ENCODE data around the gene AASDHPPT.
"Not testable (repeated sequence)": the region's sequence is repeated elsewhere in the genome, so short reads cannot be mapped to it uniquely, and the experiment has no call there.

The AASDHPPT gene, protein sequence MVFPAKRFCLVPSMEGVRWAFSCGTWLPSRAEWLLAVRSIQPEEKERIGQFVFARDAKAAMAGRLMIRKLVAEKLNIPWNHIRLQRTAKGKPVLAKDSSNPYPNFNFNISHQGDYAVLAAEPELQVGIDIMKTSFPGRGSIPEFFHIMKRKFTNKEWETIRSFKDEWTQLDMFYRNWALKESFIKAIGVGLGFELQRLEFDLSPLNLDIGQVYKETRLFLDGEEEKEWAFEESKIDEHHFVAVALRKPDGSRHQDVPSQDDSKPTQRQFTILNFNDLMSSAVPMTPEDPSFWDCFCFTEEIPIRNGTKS

DNA sequence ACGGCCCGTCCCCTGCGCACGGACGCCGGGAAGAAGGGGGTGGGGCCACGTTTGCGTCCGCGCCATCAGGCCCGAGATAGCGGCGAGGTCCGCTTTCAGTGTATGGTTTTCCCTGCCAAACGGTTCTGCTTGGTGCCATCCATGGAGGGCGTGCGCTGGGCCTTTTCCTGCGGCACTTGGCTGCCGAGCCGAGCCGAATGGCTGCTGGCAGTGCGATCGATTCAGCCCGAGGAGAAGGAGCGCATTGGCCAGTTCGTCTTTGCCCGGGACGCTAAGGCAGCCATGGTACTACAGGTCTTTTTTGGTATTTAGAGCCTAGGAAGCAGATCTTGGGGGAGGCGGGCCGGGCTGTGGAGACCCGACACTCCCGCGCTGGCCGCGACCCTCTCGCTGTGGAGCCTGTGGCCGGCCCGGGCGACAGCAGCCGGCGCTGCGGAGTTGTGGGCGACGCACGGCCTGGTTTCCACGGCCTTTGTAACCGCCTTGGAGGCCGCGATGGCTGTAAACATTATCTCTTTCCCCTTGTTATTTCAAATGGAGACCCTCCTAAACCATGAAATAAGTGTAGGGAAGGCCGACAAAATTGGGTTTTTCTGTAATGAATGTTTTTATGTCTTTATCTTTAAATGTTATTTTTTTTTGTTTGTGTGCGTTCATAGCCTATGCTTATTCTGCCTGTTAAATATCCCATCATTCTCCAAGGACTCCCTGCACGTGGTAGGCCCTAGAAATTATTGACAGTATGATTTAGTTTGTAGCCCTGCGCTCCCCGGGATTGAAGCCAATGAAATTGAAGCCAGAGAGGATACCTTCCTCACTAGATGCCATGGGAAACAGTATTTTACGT, at the start of gene AASDHPPT:
Gene AASDHPPT, plus strand, starts transcription at position 54 of the 847 bp plus-strand sequence. Its CDS starts 49 bp downstream, at position 103.
- DNase-seq (ENCODE audit: low read depth in 2 of 2): no peak

DNA sequence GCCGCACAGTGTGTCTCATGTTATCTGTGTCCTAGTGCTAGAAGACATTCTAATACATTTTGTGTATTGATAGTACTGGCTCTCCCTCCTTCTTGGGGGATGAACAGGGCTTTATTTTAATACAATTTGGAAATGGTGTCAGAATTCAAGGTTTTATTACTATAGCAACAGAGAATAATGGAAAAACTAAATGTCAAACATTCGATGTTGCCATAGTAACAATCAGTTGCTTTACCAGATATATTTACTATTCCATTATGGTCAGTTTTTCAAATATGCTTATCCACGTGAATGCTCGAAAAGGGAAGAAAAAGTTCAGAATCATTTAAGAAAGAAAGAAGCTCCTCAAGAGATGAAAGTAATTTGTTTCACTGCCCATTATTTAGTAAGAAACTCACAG, 46.9 kb upstream of the AASDHPPT start:
- no peak for DNase-seq (ENCODE audit: low read depth in 2 of 2)

DNA sequence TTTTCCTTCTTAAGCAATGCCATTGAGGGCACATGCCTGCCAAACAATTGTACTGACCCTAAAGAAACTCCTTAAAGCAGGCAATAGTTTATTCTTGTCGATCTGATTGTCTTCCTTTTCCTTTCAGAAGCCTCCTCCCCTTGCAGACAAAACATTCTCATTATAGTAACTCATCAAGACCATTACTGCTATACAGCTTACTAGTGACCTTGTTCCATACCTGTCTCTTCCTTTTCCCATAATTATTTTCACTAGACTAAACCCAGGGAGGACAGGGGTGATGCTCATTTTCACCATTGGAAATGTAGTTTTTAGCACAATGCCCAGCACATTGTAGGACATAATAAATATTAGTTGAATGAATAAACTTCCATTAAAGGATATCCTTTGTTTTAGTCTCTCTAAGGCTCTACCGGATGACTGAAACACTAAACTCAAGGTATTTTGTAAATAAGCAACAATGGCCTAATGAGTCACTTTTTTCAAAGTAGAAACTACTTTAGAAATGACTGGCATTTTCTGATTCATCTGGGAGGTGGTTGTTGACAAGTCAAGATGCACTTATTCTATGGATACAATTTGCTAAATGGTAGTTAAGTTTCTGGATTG, 46.2 kb upstream of the AASDHPPT start:
- DNase-seq (ENCODE audit: low read depth in 2 of 2): no peak

DNA sequence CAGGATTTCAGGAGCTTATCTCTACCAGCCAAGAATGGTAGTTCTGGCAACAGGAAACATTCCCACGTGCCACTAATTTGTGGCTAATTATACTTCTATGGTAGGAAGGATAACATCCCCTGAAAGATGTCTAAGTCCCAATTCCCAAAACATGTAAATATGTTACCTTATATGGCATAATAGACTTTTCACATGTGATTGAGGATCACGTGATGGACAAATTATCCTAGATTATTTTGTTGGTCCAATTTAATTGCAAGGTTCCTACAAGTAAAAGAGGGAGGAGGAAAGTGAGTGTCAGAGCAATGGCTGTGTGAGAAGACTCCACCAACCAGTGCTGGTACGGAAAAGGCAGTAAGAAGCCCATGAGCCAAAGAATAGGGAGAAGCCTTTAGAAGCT, 45.5 kb upstream of the AASDHPPT start:
- DNase-seq (ENCODE audit: low read depth in 2 of 2): no peak

DNA sequence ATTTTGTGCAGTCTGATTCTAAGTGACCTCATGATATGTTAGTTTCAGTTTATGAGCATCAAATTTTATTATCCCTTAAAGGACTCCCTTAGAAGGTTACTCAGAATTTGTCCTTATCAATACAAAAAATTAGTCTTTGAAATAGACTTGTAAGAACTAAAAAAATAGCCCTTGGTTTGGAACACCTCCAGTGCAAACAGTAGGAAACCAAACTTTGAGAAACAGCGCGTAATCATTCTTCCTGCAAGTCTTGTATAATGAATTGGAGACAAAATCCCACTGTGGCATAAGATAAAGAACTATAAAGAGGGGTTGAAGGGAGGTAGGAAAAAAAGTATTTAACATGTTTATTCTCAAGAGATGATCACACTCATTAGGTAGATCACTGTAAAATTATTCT, 44.6 kb upstream of the AASDHPPT start:
- no peak for DNase-seq (ENCODE audit: low read depth in 2 of 2)

- DNase-seq (ENCODE audit: low read depth in 2 of 2): no peak
These were observed 33.9 kb upstream of the AASDHPPT start for GRCh38 chr11:106043540-106043939.

DNA sequence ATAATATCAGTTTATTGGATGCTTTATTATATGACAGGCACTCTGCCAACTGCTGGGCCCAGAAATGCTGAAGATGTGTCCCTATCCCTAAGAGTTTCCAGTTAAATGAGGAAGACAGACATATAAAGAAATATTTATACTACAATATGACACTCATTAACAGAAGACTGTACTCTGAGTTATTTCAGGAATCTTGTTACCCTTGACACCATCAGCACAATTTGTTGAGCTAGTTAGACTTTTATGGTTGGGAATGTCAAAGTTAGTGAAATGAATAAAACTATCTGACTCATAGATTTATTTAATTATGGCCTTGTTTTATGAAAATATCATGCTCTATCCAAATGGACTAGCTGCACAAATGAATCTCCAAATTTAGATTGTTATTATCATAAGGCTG, 29.8 kb upstream of the AASDHPPT start:
- no peak for DNase-seq (ENCODE audit: low read depth in 2 of 2)

DNA sequence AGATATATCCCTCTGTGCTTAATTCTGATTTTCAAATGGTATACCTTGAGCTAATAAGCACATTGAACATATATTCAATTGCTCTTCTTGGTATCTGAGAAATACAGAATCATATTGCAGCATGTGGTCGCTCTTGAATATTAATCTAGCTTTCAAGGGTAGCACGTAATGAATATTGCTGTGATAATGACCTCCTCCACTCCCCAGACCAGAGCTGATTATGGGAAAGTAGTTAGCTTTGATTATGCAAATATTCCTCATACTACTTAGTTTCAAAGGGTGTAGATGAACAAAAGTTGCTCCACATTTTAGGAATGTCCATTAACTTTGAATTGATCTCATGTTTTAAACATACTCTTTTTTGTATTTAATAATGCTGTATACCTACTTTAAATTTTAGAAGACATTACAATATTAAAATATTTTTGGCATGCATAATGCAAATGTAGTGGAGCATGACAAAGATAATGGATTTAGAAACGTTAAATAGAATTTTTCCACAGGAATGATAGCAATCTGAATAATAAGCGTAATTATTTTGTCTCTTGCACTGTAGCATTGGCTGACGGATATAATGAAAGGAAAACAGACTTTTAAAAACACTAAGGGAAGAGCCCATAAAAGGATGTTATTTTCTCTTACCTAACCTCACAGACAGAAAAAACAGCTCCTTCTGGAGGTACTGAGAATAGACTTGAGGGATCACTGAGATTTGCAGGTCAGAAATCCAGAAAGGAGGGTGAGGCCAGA, 27.6 kb upstream of the AASDHPPT start:
- DNase-seq (ENCODE audit: low read depth in 2 of 2): no peak

- no peak for DNase-seq (ENCODE audit: low read depth in 2 of 2)
These were observed 26.4 kb upstream of the AASDHPPT start for GRCh38 chr11:106051103-106051502.

DNA sequence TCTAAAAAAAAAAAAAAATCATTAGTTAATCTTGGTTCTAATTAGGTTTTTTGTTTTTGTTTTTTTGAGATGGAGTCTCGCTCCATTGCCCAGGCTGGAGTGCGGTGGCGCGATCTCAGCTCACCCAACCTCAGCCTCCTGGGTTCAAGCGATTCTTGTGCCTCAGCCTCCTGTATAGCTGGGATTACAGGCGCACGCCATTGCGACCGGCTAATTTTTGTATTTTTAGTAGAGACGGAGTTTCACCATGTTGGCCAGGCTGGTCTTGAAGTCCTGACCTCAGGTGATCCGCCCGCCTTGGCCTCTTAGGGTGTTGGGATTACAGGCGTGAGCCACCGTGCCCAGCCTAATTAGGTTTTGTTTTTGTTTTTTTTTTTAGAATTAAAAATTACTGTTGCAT, 19.1 kb upstream of the AASDHPPT start:
- not testable (repeated sequence) for DNase-seq (ENCODE audit: low read depth in 2 of 2)

GRCh38 chr11:106059617-106060016, 17.8 kb upstream of the AASDHPPT start:
- DNase-seq (ENCODE audit: low read depth in 2 of 2): no peak

DNA sequence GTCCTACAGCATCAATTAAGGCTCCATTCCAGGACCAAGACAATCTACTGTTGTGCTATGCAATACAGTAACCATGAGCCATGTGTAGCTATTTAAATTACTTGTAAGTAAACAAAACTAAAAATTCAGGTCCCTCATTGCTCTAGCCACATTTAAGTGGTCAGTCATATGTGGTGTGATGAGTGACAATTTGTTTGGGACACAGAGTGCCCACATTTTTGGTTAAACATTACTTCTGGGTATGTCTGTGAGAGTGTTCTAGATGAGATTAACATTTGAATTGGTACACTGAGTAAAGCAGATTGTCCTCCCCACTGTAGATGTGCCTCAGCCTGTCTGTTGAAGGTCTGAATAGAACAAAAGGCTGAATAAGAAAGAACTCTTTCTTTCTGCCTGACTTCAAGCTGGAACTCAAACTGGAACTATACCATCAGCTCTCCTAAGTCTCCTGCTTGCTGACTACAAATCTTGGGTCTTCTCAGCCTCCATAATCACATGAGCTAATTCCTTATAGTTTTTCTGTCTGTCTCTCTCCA, 16.1 kb upstream of the AASDHPPT start:
- no peak for DNase-seq (ENCODE audit: low read depth in 2 of 2)

GRCh38 chr11:106061954-106062949, 15.2 kb upstream of the AASDHPPT start:
- DNase-seq (ENCODE audit: low read depth in 2 of 2): no peak

GRCh38 chr11:106063009-106063408, 14.5 kb upstream of the AASDHPPT start:
- no peak for DNase-seq (ENCODE audit: low read depth in 2 of 2)

- no peak for DNase-seq (ENCODE audit: low read depth in 2 of 2)
These were observed 6.9 kb upstream of the AASDHPPT start for GRCh38 chr11:106070606-106071005.

DNA sequence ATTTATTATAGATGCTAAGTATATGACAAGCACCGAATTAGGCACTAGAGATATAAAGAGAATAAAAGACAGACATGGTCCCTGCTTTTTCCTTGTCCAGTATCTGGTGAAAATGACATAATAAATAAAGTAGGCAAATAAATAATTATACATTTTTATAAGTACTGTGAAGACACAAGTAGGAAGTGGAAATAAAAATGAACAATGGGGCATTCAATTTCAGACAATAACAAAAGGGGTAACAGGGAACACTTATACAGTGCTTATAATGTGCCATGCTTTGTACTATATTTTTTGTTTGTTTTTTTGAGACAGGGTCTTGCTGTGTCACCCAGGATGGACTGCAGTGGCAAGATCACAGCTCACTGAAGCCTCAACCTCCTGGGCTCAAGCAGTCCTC, 4.7 kb upstream of the AASDHPPT start:
- no peak for DNase-seq (ENCODE audit: low read depth in 2 of 2)

DNA sequence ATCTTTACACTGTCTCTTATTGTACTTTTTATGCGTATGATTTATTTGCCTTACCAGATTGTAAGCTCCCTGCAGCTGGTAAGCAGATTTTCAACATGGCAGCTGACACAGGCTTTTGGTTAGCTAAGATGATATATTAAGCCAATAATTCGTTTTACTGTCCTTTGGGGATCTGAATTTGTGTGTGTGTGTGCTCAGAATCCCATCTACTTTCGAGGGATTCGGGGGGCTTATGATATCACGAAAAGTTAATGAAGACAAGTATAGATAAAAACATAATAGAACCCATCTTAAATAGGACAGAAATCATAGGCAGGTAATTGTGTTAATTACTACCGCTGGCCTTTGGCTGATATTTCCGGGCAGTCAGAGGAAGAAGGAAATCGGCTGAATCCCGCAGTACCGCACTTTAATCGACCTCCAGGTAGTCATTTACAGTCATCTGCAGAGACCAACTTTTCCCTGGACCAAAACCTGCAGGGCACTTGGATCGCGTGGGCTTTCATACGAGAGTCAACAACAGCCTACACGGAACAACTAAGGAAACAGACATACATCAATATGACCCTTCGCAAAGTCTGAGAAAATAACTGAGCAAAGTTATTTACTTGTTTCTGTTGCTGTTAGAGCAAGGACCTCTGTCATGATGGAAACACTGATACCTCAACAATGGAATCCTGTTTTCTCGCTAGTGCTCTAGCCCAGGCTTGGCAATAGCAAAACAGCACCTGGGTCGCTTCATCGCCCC, 1.1 kb upstream of the AASDHPPT start:
- no peak for DNase-seq (ENCODE audit: low read depth in 2 of 2)

DNA sequence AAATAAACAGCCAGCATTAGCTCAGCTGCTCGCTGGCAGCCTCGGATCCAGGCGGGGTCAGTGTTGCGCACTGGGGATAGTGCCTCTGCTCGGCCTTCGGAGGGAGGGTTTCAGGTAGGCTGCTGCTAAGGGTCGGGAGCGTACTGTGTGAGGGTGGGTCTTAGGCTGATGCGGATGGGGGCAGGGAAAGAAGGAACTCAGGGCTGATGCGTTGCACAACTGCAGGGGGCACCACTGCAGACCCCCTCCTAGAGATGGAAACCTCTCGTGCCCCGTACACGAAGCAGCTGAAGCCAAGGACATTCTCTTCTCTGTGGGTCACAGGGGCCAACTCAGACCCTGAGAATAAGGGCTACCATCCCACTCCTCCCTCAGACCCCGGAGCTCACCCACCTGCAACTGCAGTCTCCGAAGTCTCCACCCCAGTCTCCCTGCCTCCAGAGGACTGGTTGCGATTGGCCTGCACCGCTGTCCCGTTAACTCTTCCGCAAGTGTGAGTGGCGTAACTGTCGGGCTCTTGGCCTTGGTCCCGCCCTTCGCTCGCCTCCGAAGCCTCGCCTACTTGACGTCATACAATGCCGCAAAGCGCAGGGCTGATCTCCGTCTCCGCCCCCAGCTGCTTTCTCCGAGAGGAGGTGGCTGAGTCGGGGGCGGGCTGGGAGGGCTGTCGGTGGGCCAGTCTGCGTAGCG, 398 bp upstream of the AASDHPPT start, which contains the start of gene KBTBD3:
Gene KBTBD3, minus strand, starts transcription at position 429 of the 690 bp plus-strand sequence. CDS start 18,250 bp downstream, outside the sequence.
- peak; percentile 98 to 99 for DNase-seq (ENCODE audit: low read depth in 2 of 2)

DNA sequence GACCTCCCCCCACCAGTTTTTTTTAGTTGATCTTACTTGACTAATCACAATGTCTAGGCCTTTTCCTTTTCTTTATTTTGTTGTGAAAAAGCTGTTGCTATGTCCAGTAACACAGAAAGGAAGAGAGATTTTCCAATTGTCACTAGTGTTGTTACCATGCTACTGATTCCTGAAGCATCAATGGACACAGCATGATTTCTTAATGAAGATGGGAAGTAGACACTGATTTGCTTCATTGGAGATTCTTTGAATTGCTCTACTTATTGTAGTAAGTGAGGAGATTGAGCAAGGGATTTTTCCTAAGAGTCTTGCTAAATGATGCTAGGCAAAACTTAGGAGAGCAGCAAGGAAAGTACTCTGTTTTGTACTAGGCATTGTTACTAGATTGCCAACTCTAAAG, 4.6 kb downstream of the AASDHPPT start:
- DNase-seq (ENCODE audit: low read depth in 2 of 2): no peak

All from fibroblast of skin of left biceps (primary cell).